GM18507 (cell line): Measurements from ENCODE around the gene ZNF592.
A peak's percentile ranks its signal among the peaks of the same experiment; 100 is the strongest.
"Not testable (repeated sequence)": the region's sequence is repeated elsewhere in the genome, so short reads cannot be mapped to it uniquely, and the experiment has no call there.

Source experiments
- DNase-seq: peaks from one replicate; pipeline ENCODE4 v3.0.0; 2011; ENCODE audit warnings: low read depth; ENCODE audit not compliant: insufficient read length; ENCODE audit errors: extremely low spot score
- FAIRE-seq: peaks from 2 replicates; lab custom pipeline; 2011; peaks lifted over from hg19 to GRCh38; lab: Jason Lieb, UNC

Gene ZNF592

DNA sequence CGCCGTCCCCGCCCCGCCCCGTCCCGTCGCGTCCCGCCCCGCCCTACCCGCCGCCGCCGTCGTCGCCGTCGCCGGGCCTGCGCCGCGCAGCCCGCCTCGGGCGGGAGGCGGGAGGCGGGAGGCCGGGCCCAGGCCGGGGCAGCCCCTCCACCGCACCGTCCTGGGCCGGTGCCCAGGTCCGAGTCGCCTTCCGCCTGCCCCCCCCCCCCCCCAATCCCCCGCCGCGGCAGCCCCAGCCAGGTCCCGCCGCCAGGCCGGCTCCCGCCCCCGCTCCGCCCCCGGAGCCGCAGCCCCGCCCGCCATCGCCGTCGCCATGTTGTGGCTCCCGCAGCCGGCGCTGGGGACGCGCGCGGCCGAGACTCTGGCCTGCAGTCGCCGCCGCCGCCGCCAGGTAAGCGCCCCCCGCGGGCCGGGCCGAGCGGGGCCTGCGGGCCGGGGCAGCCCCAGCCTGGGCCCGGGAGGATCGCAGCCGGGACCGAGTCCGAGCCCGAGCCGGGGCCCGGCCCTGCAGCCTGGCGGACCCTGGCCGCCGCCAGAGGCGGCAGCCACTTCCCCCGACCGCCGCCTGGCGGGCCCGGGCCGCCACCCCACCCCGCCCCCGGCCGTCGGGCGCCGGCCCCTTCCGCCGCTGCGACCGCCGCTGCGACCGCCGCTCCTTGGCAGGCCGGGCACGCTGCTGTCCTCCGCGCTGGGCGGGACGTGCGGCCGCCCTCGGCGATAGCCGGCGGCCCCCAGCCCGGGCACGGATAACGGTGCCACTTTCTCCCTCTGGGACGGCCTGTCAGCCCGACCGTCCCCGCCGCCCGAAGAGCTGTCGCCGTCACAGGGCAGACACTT is at the start of gene ZNF592:
Gene ZNF592, plus strand, starts transcription at position 319 of the 837 bp plus-strand sequence. CDS start 34,084 bp downstream, outside the sequence.
- DNase-seq: no peak
- no peak for FAIRE-seq

- no peak for FAIRE-seq
- DNase-seq: no peak
Measured at GRCh38 chr15:84699538-84700191, 48.7 kb upstream of the ZNF592 start.

GRCh38 chr15:84702961-84703482 is 45.4 kb upstream of the ZNF592 start:
- DNase-seq: no peak
- FAIRE-seq: no peak

DNA sequence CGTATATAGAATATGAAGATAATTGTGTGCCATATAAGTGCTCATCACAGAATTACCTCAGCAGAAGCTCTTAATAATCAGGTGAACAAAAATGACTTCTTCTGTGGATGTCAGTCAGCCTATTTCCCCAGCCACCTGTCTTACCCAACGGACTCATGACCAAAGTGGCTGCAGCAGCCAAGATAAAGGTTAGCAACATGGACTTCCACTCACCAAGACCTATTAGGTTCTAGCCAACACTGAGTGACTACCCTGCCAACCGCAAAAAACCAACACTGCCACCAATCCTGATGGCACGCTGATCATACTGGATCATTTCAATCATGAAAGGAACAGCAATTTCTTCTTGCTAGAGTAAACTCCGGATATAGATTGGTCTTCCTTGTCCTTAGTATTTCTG is 44.6 kb upstream of the ZNF592 start:
- no peak for DNase-seq
- FAIRE-seq: no peak

DNA sequence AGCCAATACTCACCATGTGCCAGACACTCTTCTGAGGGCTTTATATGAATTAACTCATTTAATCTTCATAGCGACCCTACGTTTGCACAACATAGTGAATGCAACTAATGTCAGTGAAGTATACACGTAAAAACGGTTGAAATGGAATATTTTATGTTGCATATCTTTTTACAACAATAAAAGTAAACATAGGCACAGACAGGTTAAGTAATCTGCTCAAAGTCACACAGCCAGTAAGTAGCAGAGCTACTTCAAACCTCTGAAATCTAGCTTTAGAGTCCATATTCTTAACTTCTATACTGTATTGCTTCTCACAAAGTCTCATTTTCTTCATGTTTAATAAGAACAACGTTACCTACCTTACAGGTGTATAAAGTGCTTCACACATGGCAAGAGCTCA is 34.0 kb upstream of the ZNF592 start:
- DNase-seq (no peak), FAIRE-seq (no peak)

- DNase-seq (no peak), FAIRE-seq (no peak)
Measured at GRCh38 chr15:84714821-84715220, 33.6 kb upstream of the ZNF592 start.

- DNase-seq (no peak), FAIRE-seq (no peak)
Measured at GRCh38 chr15:84715441-84716035, 32.9 kb upstream of the ZNF592 start.

DNA sequence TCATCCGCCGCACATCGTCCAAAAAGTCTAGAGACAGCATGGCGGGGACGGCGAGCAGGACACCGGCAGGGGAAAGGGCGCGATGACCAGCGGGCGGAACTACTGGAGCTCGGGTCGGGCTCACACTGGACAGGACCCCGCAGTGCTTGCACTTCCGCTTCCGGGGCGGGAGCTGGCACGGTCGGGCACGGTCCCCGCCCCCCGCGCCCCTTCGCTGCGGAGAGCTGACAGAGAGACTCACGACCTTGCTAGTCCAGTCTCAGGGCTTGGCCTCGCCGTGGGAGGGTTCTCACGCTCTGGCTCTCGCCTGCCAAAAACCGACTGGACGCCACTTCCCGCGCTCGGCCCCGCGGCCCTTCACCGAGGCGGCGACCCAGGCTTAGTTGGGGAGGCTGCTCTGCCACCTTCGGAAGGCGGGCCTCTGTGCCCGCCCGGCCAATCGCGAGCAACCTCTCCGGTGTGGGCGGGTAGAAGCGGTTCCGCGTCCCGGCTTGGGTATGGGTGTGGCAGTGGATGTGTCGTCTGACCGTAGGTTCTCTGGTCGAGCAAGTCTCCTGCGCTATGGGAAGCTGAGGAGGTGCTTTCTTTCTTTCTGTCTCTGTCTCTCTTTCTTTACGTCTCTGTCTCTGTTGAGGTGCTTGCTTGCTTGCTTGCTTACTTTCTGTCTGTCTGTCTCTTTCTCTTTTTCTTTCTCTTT is 32.2 kb upstream of the ZNF592 start, which contains the start of gene SEC11A:
Gene SEC11A, minus strand, starts transcription at position 104 of the 697 bp plus-strand sequence. Its CDS starts 64 bp downstream, at position 40.
- FAIRE-seq (peak; percentile 98), DNase-seq (peak; percentile 87)

GRCh38 chr15:84721371-84721770 is 27.0 kb upstream of the ZNF592 start:
- DNase-seq: no peak
- FAIRE-seq: no peak

GRCh38 chr15:84722628-84723027 is 25.8 kb upstream of the ZNF592 start:
- DNase-seq: no peak
- no peak for FAIRE-seq

DNA sequence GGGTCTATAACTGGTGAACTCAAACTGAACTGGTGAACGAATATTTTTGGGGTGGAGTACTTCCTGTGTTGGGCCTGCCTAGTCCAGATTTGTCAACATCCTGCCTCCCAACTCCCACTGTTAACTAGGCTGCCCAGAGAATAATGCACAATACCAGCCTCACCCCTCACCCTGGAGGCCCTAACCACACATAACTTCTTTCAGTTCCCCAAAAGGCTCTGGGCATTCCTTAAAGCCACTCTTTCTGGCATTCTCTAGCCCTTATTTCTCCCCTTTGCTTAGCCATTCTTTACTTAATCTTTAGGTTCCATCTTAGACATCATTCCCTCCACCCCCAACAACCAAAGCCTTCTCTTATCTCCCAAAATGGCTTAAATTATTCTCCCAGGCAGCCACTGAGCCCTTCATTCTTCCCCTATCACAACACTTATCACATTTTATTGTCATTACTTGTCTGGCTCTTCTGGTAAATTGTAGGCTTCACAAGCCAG is 23.3 kb upstream of the ZNF592 start:
- FAIRE-seq (peak; percentile 78), DNase-seq (no peak)

DNA sequence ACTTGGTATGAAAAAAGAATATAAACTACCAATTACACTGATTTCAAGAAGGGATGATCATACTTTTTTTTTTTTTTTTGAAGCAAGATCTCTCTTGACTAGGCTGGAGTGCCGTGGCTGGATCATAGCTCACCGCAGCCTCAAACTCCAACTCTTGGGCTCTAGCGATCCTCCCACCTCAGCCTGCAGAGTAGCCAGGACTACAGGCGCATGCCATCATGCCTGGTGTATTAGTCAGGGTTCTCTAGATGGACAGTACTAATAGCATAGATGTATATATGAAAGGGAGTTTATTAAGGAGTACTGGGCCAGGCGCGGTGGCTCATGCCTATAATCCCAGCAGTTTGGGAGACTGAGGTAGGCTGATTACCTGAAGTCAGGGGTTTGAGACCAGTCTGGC is 21.0 kb upstream of the ZNF592 start:
- FAIRE-seq (no peak), DNase-seq (no peak)

DNA sequence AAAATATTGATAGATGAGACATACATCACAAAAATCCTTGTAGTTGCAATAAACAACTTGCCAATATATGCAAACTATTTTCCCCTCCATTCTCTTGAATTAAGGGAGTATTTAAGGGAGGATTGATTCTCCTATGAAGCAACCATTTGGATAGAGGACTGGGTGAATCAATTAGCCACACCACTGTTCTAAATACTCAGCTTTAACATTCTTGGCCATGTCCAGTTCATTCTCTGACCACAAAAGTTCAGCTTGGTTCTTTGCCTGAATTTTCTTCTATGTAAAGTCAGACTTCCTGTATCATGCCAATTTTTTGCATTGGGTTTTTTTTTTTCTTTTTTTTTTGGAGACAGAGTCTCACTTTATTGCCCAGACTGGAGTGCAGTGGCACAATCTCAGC is 16.6 kb upstream of the ZNF592 start:
- FAIRE-seq: no peak
- DNase-seq: no peak

DNA sequence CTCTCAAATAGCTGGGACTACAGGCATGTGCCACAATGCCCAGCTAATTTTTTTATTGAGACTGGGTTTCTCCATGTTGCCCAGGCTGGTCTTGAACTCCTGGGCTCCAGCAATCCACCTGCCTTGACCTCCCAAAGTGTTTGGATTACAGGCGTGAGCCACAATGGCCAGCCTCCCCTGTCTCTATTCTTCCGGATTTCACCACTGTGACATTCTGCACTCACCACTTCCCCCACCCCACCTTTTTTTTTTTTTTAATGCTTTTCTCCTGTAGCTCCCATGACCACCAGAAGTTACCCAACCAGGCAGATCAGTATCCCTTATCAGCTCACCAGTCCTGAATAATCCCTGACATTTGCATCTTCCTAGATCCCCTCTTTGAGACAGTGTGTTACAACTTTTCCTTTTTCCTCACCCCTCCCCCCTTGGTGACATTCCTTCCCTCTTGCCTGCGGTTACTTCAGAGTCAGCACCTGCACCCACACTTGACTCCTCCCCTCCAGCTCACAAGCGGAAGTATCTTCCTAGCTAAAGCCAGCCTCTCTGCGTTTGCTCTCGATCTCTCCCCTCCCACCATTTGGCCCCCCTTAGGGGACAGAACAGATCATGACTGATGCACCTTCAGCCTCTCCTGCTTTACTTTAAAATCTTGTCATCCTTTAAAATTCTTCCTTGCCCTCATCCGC is 13.5 kb upstream of the ZNF592 start:
- DNase-seq (no peak), FAIRE-seq (peak; percentile 96)

DNA sequence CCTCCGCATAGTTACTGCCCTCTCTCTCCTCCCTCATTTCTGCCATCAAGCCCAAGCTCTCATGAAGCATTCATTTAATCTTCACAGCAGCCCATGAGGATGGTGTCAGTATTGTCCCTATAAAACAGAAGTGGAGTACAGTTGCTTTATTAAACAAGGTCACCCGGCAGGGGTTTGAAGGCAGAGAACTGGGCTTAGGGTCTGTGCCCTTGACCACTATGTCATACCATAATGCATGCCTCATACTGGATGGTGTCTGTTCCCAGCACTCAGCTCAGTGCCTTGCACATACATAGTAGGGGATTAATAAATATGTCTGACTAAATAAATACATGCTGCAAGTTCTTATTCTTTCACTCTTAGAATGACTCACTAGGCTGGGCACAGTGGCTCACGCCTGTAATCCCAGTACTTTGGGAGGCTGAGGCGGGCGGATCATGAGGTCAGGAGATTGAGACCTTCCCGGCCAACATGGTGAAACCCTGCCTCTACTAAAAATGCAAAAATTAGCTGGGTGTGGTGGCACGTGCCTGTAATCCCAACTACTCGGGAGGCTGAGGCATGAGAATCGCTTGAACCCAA is 12.8 kb upstream of the ZNF592 start:
- DNase-seq, FAIRE-seq: not testable (repeated sequence)

DNA sequence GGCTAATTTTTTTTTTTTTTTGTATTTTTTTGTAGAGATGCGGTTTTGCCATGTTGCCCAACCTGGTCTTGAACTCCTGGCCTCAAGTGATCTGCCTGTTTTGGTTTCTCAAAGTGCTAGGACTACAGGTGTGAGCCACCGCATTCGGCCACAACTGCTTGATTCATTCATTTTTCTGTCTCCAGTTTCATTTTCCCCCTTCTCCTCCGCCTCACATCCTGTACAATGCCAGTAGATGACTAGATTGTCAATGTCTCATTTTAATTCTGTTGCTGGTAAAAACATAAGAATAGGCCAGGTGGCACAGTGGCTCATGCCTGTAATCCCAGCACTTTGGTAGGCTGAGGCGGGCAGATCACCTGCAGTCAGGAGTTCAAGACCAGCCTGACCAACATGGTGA is 12.0 kb upstream of the ZNF592 start:
- DNase-seq: no peak
- FAIRE-seq: peak; percentile 94

GRCh38 chr15:84737005-84737404 is 11.4 kb upstream of the ZNF592 start:
- FAIRE-seq: no peak
- no peak for DNase-seq

GRCh38 chr15:84740691-84741090 is 7.7 kb upstream of the ZNF592 start:
- no peak for FAIRE-seq
- no peak for DNase-seq

GRCh38 chr15:84741121-84741520 is 7.3 kb upstream of the ZNF592 start:
- FAIRE-seq: no peak

More at GRCh38 chr15:84741121-84741520, 7.3 kb upstream of the ZNF592 start:
- no peak for DNase-seq
